Ovary (tissue), 3 donors: Measurements from ENCODE around the gene SND1.

Source experiments
- CTCF ChIP-seq, 3 donors: fragments of 450-650 bp in 2 of 3; fragments of 200-600 bp in 1 of 3; IDR thresholded peaks; one replicate each; pipeline versions ENCODE4 v1.5.1 to v1.8.0; 2016 to 2022; ENCODE audit warnings: antibody characterized with exemption in 3 of 3, mild to moderate bottlenecking in 1 of 3
- EP300 ChIP-seq: sonication (generic); formaldehyde crosslinking; IDR thresholded peaks from one replicate; pipeline ENCODE4 v1.6.1; 2017; ENCODE audit warnings: antibody characterized with exemption
- POLR2A ChIP-seq: fragments of 450-650 bp; IDR thresholded peaks from one replicate; pipeline ENCODE4 v1.6.1; 2017; ENCODE audit warnings: antibody characterized with exemption, mild to moderate bottlenecking, moderate library complexity
- donor health status: DM: no; HTN: no; CAD: no.

DNA sequence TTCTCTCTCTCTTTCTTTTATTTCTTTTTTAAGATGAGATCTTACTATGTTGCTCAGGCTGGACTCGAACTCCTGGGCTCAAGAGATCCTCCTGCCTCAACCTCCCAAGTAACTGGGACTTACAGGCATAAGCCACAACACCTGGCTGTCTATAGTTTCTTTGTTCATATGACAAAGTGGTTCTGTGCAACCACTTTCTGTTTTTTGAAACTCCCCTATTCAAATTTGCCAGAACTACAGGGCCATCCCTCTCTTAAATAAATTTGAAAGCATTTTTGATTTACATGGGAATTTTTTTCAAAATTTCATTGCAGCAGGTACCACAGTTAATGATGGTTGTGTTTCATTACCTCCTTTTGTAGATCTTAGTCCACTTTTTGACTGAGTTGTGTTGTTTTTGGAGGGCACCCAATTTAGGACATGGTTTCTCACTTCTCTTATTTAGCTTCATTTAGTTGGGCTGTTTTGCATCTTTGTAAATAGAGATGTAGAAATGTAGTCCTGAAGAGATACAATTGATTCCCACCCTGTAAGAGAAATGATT is 260.0 kb downstream of the SND1 start:
- TF ChIP-seq CTCF (IDR thresholded peaks at IDR 0.05) (no peak), EP300 (no peak), POLR2A (no peak)
